ENCODE results near the gene CADPS2.

- no peak for TF ChIP-seq CTCF (IDR thresholded peaks at IDR 0.05; ENCODE audit: low read length)
- no peak for TF ChIP-seq EZH2phosphoT487 (IDR thresholded peaks at IDR 0.05; ENCODE audit: low read length)
These were observed 97.1 kb downstream of the CADPS2 start for GRCh38 chr7:122789156-122789555.

All from MM.1S (cell line).